Stimulated activated CD8-positive, alpha-beta memory T cell treated with anti-CD3 and anti-CD28 coated beads, Interleukin-4, amount 100 ng/mL, for 48 hours (primary cell): ENCODE measurements around the gene PTBP3.
"Not testable (repeated sequence)": the region's sequence is repeated elsewhere in the genome, so short reads cannot be mapped to it uniquely, and the experiment has no call there.

Source experiments
- DNase-seq: peaks from one replicate; pipeline ENCODE4 v3.0.0-alpha.2; 2020

The PTBP3 gene

GRCh38 chr9:112198646-112199045 is 134.8 kb downstream of the PTBP3 start:
- DNase-seq, result no peak

DNA sequence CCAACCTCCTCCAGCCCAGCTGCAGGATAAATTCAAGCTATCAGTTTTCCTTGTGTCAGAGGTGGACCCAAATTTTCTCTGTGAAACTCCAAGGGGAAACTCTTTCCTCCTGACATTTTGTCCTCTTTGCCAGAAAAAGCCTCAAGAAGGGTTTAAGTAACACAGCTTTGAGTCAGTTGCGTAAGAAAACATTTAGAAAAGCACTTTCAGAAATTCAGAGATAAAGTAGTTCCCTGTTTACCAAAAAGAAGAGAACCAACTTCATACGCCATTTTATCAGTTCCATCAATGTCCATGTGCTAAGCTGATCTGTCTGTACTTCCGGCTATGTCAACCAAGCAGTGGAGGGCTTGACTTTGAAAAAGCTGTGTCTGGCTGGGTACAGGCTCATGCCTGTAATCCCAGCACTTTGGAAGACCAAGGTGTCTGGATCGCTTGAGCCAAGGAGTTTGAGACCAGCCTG is 138.4 kb downstream of the PTBP3 start:
- no peak for DNase-seq

DNA sequence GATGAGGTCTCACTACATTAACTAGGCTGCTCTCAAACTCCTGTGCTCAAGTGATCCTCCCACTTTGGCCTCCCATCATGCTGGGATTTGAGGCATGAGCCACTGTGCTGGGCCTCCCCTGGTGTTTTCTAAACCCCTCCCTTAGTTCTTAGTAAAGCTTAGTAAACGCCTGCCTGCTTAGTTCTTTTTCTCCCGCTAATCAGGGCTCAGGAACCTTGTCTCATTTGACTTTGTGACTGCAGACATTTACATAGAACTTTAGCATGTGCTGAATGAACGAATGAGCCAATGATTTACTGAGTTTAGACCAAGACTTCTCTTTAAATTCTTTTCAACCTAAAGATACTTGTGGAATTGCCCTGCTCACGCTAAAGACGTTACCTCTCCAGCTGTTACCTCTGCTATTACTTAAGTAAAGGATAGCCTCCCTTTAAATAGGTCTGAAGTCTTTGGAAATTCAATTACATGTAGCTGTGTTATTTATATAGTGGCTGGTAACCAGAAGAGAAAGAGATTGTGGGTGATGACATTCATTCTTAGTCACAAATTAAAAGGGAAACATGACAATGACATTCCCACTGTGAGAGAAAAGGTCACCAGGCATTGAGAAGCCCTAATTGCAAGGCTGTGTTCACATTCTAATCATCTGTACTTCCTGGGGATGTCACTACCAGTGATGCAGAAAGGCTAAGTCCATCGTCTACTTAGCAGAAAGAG is 139.7 kb downstream of the PTBP3 start:
- no peak for DNase-seq

- not testable (repeated sequence) for DNase-seq
Observed at GRCh38 chr9:112190320-112190719, 143.1 kb downstream of the PTBP3 start.

- no peak for DNase-seq
Observed at GRCh38 chr9:112188884-112189283, 144.5 kb downstream of the PTBP3 start.

DNA sequence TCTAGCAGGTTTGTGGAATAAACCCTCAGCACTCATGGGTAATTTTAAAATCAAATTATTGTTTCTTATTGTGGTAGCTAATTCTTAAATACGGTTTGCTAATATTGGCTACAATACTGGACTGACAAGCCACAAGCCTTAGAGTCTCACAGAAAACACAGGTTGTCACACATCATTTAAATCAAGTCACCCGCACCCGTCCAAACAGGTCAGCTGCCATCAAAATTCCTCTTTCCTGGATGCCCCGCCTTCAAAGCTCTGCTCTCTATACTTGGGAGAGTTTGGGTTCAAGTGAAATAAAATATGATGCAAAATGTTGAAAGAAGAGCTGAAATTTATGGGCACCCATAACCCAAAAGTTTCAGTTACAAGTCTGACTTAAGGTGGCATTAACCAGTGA is 146.0 kb downstream of the PTBP3 start:
- DNase-seq, result no peak

DNA sequence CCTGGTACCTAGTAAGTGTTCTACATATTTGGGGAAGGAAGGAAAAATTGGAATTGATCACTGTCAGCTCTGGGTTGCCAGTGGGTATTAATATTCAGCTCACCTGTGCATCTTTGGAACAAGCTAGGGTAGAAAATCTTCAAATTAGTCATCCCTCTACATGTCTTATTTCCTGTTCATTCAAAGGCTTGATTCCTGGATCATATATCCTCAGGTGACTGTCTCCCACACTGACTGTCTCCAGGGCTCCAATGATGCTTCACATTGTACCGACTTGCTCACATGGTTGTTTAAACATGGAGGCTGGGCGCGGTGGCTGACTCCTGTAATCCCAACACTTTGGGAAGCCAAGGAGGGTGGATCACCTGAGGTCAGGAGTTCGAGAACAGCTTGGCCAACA is 146.7 kb downstream of the PTBP3 start:
- DNase-seq, result no peak

DNA sequence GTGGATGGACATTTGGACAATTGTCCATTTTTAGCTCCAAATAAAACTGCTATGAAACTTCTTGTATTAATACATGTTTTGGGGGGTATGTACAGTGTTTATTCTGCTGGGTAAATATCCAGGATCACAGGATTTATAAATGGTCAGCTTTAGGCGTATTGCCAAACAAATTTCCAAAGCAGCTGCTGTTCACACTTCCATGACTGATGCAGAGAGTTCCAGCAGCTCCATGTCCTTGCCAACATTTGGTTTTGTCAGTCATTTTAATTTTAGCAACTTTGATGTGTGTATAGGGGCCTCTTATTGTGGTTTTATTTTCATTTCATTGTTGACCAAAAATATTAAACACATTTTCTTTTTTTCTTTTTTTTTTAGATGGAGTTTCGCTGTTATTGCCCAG is 148.5 kb downstream of the PTBP3 start:
- no peak for DNase-seq

DNA sequence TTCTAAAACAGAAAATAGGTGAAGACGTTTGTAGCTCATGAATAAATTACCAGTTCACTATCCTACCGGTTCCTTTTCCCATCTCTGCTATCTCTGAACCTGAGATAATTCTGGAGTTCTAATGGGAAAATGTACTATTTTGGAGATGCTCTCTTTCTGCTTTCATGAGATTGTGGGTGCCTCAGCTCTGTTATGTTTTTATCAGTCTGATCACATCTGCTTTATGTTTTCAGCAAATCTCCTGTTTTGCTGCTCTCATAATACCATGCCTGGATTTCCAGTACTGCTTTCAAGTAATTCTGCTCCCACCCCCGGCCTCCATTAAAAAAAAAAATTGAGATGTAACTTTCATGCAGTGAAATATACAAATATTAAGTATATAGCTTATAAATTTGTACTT is 149.2 kb downstream of the PTBP3 start:
- DNase-seq, result no peak

DNA sequence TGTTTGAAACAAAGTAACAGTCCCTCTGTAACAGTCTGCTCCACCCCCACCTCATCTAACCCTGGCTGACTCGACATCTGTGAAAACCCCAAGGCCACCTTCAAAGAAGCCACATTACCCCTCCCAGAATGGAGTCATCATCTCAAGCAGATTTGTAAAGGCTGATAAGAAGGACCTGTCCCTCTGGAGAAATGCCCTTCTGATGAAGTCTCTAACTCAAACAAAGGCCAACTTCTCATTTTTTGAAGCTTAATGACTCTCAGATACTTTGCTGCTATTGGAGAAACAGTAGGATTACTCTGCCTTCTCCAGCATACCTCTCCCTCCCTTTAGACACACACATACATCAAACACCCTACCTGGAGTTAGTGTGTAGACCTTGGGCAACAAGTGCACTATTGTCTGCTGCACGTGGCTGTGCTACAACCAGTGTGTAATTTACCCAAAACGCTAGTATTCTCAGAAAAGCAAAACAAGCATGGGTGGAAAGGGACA is 153.0 kb downstream of the PTBP3 start:
- DNase-seq, result peak; percentile 58

DNA sequence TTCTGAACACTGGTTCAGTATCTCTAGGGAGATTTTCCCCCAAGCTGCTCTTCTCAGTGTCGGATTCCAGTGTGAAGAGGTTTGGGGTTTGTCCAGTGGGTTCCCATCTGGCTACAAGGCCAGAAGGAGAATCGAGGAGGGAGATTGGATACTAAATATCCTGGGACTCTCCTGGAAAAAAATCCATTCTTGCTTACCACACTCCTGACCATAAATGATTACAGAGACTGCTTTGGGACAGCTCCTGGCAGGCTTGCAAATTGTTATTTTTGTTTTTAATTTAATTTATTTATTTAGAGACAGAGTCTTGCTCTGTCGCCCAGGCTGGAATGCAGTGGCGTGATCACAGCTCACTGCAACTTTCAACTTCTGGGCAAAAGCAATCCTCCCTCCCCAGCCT is 153.6 kb downstream of the PTBP3 start:
- DNase-seq, result no peak

DNA sequence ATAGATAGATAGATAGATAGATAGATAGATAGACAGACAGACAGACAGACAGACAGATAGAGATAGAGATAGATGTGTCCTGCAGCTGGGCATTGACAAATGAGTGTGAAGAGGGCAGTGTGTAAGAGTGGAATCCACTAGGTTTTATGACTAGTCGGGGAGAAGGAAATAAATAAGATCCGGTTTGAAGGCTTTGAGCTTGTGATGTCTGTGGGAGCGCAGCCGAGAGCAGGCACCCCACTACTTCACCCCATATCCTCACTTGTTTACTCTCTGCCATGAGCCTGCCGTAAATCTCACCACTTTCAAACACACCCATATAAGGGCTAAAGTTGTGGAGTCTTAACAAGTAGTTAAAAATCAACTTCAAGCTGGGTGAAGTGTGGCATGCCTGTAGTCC is 156.9 kb downstream of the PTBP3 start:
- no peak for DNase-seq

- peak; percentile 27 for DNase-seq
Observed at GRCh38 chr9:112175796-112176315, 157.6 kb downstream of the PTBP3 start.

DNA sequence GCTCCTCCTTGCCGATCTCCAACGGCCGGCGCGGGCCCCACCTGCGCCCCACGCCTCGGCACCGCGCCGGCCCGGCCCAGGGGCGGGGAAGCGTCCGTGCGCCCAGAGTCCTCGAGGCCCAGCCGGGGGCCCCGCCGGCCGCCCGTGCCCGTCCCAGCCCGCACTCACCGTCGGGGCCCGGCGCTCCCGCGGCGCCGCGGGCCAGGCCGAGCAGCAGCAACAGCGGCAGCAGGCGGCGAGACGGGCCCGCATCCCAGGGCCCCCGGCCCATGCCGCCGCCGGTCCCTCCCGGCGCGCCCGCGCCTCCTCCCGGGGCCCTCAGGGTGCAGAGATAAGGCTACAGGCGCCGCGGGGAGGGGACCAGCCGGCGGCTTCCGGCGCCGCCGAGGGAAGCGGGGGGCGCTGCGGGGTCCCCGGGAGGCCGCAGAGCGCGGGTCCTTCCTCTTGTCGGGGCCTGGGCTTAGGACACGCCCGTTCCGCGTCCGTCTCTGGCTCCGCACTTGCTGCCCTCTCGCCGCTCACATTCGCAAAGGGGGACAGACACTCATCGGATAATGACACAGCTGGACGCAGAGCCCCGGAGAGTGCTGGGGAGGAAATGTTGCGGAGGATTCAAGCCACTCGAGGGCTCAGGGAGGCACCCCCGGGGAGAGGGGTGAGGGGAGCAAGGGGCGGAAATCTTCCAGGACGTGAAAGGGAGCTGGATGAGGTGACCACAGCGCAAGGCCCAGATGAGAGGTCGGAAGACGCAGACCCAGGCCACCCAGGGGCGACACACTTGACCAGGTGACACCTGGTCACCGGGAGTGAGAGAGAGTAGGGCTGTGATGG is 158.2 kb downstream of the PTBP3 start, which contains the start of gene SUSD1:
Gene SUSD1 (minus strand): TSS at position 333 of the 831 bp plus-strand sequence. CDS start 62 bp downstream, at position 271.
- DNase-seq, result peak; percentile 45

DNA sequence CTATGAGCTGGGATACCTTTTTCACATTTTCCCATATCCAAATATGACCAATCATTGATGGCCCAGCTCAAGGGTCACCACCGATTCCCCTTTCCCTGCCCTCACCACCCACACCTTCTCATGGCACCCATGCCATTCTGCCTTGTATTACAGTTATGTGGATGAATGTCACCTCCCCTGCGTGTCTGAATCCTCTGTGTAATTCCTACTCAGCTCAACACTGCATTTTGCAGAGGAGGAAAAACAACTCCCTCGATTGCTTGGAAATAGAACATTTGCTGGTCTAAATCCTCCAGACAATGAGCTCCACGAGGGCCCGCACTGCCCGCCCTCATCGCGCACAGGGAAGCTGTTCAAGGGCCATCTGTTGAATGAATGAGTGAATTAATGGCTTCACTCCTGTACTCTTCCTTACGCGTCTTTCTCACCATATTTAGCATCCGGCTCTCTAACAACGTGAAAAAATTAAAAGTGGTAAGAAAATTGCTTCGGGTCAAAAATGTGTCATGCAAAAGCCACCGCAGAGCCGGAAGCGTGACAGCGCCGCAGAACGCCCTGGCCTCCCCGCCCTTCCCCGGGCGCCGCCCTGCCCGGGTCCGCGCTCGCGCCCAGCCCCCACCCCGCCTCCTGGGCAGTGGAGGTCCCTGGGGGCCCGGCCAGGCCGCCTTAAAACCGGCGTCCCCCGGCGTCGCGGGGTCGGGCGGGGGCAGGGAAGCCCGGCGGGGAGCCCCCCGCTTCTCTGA is 159.0 kb downstream of the PTBP3 start:
- DNase-seq, result peak; percentile 83

DNA sequence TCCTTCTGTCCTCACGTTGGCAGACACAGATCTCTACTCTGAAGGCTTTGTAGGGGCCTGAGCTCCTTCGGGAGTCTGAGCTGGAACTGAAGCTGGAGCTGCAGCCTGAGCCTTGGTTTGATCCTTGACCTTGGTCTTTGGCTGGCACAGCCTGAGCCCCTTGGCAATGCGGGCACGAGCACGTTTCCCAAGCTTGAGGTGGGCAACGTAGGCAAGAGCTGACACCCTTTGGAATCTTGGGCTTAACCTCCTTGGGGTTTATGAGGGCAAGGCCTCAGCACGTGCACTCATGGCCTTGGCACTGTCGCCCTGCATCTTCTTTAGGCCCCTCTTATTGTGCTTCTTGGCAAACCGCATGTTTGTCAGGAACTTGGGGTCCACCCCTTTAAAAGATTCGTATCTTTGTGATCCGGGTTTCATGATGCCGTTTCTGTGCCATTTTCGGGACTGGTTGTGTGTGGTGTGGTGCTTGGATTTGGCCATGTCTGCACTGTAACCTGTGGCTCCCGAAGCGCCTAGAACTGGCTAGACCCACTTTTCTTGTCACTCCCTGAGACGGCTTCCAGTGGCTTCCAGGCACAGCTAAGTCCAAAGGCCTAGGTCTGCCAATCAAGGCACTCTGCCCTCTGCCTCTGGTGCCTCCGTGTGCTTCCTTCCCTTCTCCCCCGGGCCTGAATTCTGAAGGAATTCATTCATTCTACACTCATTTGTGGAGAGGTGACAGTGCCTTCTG is 159.8 kb downstream of the PTBP3 start:
- no peak for DNase-seq

GRCh38 chr9:112170968-112171367 is 162.5 kb downstream of the PTBP3 start:
- DNase-seq, result no peak

GRCh38 chr9:112170235-112170634 is 163.2 kb downstream of the PTBP3 start:
- DNase-seq, result no peak

- no peak for DNase-seq
Observed at GRCh38 chr9:112169368-112169767, 164.1 kb downstream of the PTBP3 start.

GRCh38 chr9:112168197-112168596 is 165.2 kb downstream of the PTBP3 start:
- no peak for DNase-seq
